ENCODE results near the gene NUDT5.
A peak's percentile ranks its signal among the peaks of the same experiment; 100 is the strongest.

The NUDT5 gene

GRCh38 chr10:12201543-12201942 lies 5.9 kb upstream of the NUDT5 start:
- H3K4me3 ChIP-seq (ENCODE audit: low read depth, low read length) = no peak overlapping the region
- TF ChIP-seq CTCF (IDR thresholded peaks at IDR 0.05; ENCODE audit: low read depth, low read length) = no peak

- TF ChIP-seq CTCF (IDR thresholded peaks at IDR 0.05; ENCODE audit: low read depth, low read length) = no peak
- no peak overlapping the region for H3K4me3 ChIP-seq (ENCODE audit: low read depth, low read length)
Observed at GRCh38 chr10:12200850-12201249, 5.2 kb upstream of the NUDT5 start.

- no peak for TF ChIP-seq CTCF (IDR thresholded peaks at IDR 0.05; ENCODE audit: low read depth, low read length)
- no peak overlapping the region for H3K4me3 ChIP-seq (ENCODE audit: low read depth, low read length)
Observed at GRCh38 chr10:12198156-12198555, 2.5 kb upstream of the NUDT5 start.

GRCh38 chr10:12196531-12197211 lies 980 bp upstream of the NUDT5 start:
- peak overlapping the region; percentile 85 for H3K4me3 ChIP-seq (ENCODE audit: low read depth, low read length)
- TF ChIP-seq CTCF (IDR thresholded peaks at IDR 0.05; ENCODE audit: low read depth, low read length) = no peak

- peak overlapping the region; percentile 85 for H3K4me3 ChIP-seq (ENCODE audit: low read depth, low read length)
- TF ChIP-seq CTCF (IDR thresholded peaks at IDR 0.05; ENCODE audit: low read depth, low read length) = no peak
Observed at GRCh38 chr10:12195281-12195602, 449 bp downstream of the NUDT5 start.

- peak overlapping the region; percentile 85 for H3K4me3 ChIP-seq (ENCODE audit: low read depth, low read length)
- TF ChIP-seq CTCF (IDR thresholded peaks at IDR 0.05; ENCODE audit: low read depth, low read length) = no peak
Observed at GRCh38 chr10:12194752-12195271, 879 bp downstream of the NUDT5 start.

GRCh38 chr10:12193193-12193592 lies 2.5 kb downstream of the NUDT5 start:
- TF ChIP-seq CTCF (IDR thresholded peaks at IDR 0.05; ENCODE audit: low read depth, low read length) = no peak
- no peak overlapping the region for H3K4me3 ChIP-seq (ENCODE audit: low read depth, low read length)

All from WI38 (cell line).